Heart right ventricle (tissue), 16 donors: ENCODE data around the gene MIDN. TPM values are rescaled to one million over a fixed set of nuclear protein-coding genes. Genes with fewer than 3 reads are reported as not detected.

Source experiments
- ATAC-seq, 8 donors: fragments of 200-7000 bp; cut with Tn5 transposase; one replicate each; pipeline ENCODE4 v1.9.1; 2020; ENCODE audit warnings: mild to moderate bottlenecking in 8 of 8, moderate library complexity in 8 of 8, moderate number of reproducible peaks in 1 of 8
- DNase-seq, 2 donors: peaks; one replicate each; pipeline ENCODE4 v3.0.0-alpha.2; 2020
- H3K27ac ChIP-seq, 10 donors: fragments of 200-600 bp; sonication (generic) in 2 of 10; one replicate each; pipeline versions ENCODE4 v1.5.0 to v1.8.0; 2020 to 2022; ENCODE audit warnings: mild to moderate bottlenecking in 3 of 10
- H3K27me3 ChIP-seq, 7 donors: fragments of 200-600 bp; one replicate each; pipeline ENCODE4 v1.8.0; 2021 to 2022; ENCODE audit warnings: mild to moderate bottlenecking in 2 of 7
- H3K36me3 ChIP-seq, 9 donors: fragments of 200-600 bp; sonication (generic) in 1 of 9; one replicate each; pipeline versions ENCODE4 v1.5.0 to v1.8.0; 2020 to 2022; ENCODE audit warnings: mild to moderate bottlenecking in 2 of 9
- H3K4me1 ChIP-seq, 9 donors: fragments of 200-600 bp; sonication (generic) in 1 of 9; one replicate each; pipeline versions ENCODE4 v1.5.0 to v1.8.0; 2020 to 2022; ENCODE audit warnings: mild to moderate bottlenecking in 4 of 9
- H3K4me3 ChIP-seq, 10 donors: fragments of 200-600 bp; sonication (generic) in 2 of 10; one replicate each; pipeline versions ENCODE4 v1.5.0 to v1.8.0; 2020 to 2022; ENCODE audit warnings: mild to moderate bottlenecking in 7 of 10, moderate library complexity in 2 of 10
- H3K9me3 ChIP-seq, 11 donors: fragments of 200-600 bp in 10 of 11; sonication (generic) in 2 of 11; one replicate each; pipeline versions ENCODE4 v1.5.0 to v1.8.0; 2013 to 2022; ENCODE audit warnings: mild to moderate bottlenecking in 2 of 11, control low read depth in 1 of 11, moderate library complexity in 1 of 11
- WGBS, 2 donors: extraction: QIAGEN DNeasy Blood & Tissue Kit; methylation state at CpG; one replicate each; pipeline ENCODE4 v1.1.7; 2013; ENCODE audit warnings: inconsistent platforms in 1 of 2; 5-methylcytosine and 5-hydroxymethylcytosine counted together
- intact Hi-C, 10 donors: fragments of 100-400 bp; cut with DNase I; formaldehyde crosslinking; loops; one replicate each; pipeline versions ENCODE4 v1.11.1 to v1.14.2; 2022
- polyA plus RNA-seq, 2 donors: library from polyadenylated mRNA; stranded (reverse); fragments of 200-250 nt; gene quantifications; one replicate each; pipeline ENCODE4 v1.2.3, GENCODE V29; 2013
- total RNA-seq, 10 donors: library from RNA; stranded (reverse); fragmentation: NEBNext Ultra II Directional in 3 of 10; extraction: Animal tissue kit (Norgen Biotek cat#: 25700) in 3 of 10; gene quantifications; one replicate each; pipeline versions ENCODE4 v1.2.1 to v1.2.4, GENCODE V29; 2021 to 2023
- TF ChIP-seq, protein P1 (sequence below), 9 donors: fragments of 200-600 bp; sonication (generic) in 2 of 9; IDR thresholded peaks; one replicate each; pipeline versions ENCODE4 v1.5.0 to v1.8.0; 2021 to 2022; ENCODE audit warnings: antibody characterized with exemption in 9 of 9, mild to moderate bottlenecking in 5 of 9, moderate library complexity in 1 of 9
- donor health status: Arrhythmogenic right ventricular cardiomyopathy.
- donor health status: ischemic (EF 13 %, LVEDD 7.1; RV severe dilation, severe dysfunction).
- donor health status: healthy with polysubstance abuse.
- donor health status: DM: no; HTN: yes; CAD: no.
- donor health status: DM: no; HTN: no; CAD: no.
- donor health status: ischemic (EF 25% LVEDD 6.9; RV normal size, moderate dysfunction).
- donor health status: ischemic (EF 25% LVEDD 5.7; RV mildly dilated, moderate dysfunction).
- donor health status: healthy.
- donor health status: DM: yes; HTN: yes; CAD: no.
- donor health status: Ischemic cardiomyopathy.
- donor health status: ischemic (EF 35%, LVEDD 5.7; RV mildly dilated, moderate dysfunction).
- donor health status: nonischemic (EF 11% LVEDD 7.7; RV severe dilation, severe dysfunction).
- donor health status: DM: yes; HTN: yes; CAD: no.
- donor health status: PGD.
- donor health status: ischemic (EF 29% LVEDD 5.4; RV normal size, mild dysfunction).
- donor health status: nonischemic (EF 23%, LVEDD 6.1; RV moderate dilation, normal function).

The MIDN gene
- total and polyA plus RNA-seq, 12 donors = 22.7 to 236 (median 63.7) TPM

DNA sequence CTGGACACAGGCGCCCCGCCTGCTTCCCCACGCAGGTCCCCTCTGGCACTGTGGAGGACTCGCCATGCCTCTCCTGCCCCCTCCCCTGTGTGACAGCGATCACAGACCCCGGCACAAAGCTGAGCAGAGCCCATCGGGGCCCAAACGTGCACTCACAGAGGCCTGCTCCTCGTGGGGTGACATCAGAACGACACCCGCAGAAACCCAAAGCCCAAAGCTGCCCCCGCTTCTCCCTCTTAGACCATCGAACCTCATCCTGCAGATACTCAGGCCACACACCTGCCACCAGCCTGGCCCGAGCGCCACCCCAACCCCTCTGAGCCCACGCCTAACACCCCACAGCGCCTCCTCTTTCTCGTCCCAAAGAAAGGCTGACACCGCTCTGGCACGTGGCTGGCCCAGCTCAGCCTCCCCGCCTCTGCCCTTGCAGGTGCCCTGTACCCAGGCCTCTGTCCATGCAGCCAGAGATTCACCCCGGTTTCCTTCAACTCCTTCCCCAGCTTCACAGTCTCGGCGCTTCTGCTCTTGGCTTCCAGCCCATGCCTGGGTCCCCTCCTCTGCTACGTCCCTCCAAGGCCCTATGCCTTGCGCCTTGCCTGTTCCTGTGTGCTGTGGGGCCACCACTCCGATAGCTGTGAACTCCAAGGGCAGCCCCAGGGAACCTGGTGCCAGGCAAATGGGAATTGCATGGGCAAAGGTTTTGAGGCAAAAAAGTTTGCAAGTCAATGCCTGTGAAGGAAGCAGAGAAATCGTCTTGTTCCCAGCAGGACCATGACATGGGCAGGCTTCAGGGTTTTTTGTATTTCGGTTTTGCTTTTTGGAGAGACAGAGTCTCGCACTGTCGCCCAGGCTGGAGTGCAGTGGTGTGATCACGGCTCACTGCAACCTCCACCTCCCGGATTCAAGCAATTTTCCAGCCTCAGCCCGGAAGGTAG is 9.7 kb upstream of the MIDN start:
- Histone ChIP-seq H3K4me3 (peak overlapping the region in 9 of 10 donors; percentile 20 to 60 (median 42)), H3K27me3 (peaks cover 0 to 24% (median 0%) of the 10 kb centered on the region in 7 donors), H3K36me3 (peaks cover 0 to 9% (median 0%) of the 10 kb centered on the region in 9 donors), H3K4me1 (peaks cover 24 to 59% (median 47%) of the 10 kb centered on the region in 9 donors), H3K9me3 (no peaks in the 10 kb centered on the region), H3K27ac (peak overlapping the region in 9 of 10 donors; percentile 1 to 100 (median 99))
- no peak for ATAC-seq
- WGBS, 2 donors = 61 to 66% methylated on average over 34 of the region's 34 CpGs
- TF ChIP-seq, protein P1, sequence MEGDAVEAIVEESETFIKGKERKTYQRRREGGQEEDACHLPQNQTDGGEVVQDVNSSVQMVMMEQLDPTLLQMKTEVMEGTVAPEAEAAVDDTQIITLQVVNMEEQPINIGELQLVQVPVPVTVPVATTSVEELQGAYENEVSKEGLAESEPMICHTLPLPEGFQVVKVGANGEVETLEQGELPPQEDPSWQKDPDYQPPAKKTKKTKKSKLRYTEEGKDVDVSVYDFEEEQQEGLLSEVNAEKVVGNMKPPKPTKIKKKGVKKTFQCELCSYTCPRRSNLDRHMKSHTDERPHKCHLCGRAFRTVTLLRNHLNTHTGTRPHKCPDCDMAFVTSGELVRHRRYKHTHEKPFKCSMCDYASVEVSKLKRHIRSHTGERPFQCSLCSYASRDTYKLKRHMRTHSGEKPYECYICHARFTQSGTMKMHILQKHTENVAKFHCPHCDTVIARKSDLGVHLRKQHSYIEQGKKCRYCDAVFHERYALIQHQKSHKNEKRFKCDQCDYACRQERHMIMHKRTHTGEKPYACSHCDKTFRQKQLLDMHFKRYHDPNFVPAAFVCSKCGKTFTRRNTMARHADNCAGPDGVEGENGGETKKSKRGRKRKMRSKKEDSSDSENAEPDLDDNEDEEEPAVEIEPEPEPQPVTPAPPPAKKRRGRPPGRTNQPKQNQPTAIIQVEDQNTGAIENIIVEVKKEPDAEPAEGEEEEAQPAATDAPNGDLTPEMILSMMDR (IDR thresholded peaks at IDR 0.05) = no peak
- intact Hi-C loops = loop anchor here in 2 of 10 donors (2.0 to 10.0 kb wide), 2 partner anchors 18 to 314 kb away; partner anchors contain the start of gene ARID3A (in 1 of the 2)
- DNase-seq = no peak

- peaks cover 30 to 63% (median 54%) of the 10 kb centered on the region in 9 donors for H3K4me1 ChIP-seq
- intact Hi-C loops = loop anchor here in 2 of 10 donors (2.0 to 10.0 kb wide), 2 partner anchors 19 to 315 kb away; partner anchors contain the start of gene ARID3A (in 1 of the 2)
- H3K9me3 ChIP-seq = no peaks in the 10 kb centered on the region
- no peak for ATAC-seq
- peaks cover 0 to 13% (median 0%) of the 10 kb centered on the region in 9 donors for H3K36me3 ChIP-seq
- TF ChIP-seq, protein P1 (IDR thresholded peaks at IDR 0.05) = no peak
- 82 to 84% methylated on average over 11 of the region's 11 CpGs for WGBS, 2 donors
- H3K4me3 ChIP-seq = peak overlapping the region in 1 of 10 donors; percentile 81
- no peak for DNase-seq
- peak overlapping the region in 9 of 10 donors; percentile 76 to 100 (median 99) for H3K27ac ChIP-seq
- H3K27me3 ChIP-seq = peaks cover 0 to 24% (median 0%) of the 10 kb centered on the region in 7 donors
Observed at GRCh38 chr19:1239420-1239795, 9.0 kb upstream of the MIDN start.

DNA sequence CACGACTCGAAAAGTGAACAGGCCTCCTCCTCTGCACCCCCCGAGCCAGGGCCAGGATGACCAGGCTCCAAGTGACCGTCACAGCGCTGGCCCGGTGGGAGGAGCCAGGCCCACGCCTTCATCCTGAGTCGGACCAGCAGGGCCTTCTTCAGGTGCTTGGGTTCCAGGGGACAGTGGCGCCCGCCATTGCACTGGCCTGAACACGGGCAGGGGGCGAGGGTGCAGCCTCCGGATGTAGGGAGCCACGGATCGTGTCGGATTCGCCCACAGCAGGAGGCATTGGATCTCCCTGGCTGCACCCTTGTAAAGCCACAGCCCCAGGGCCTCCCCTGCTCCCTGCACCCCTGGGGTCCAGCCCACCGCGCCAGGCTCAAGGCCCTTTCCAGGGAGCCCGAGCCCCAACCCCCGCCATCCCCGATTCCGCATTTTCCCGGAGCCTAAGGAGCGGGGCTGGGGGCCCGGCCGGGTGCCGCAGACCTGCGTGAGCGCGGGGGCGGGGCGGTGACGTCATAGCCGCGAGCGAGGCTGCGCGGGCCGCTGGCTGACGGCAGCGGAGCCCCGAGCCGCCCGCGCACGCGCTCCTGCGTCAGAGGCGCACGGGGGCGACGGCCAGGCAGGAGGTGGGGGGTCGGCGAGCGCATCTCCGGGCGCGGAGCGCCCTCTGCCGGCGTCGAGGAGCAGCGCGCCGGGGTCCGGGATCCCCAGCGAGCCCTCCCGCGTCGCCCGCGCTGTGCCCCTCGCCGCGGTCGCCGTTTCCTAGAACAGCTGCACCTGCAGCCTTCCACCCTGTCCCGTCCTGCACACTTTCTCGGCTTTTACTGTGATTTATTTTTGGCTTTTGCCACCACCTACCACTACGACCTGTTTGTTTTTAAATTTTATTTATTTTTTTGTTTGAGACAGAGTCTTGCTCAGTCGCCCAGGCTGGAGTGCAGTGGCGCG is 8.3 kb upstream of the MIDN start:
- peak overlapping the region; percentile 68 to 100 (median 98) for H3K27ac ChIP-seq
- peaks cover 33 to 70% (median 61%) of the 10 kb centered on the region in 9 donors for H3K4me1 ChIP-seq
- no peaks in the 10 kb centered on the region for H3K9me3 ChIP-seq
- 10 to 13% methylated on average over 69 to 84 of the region's 84 CpGs for WGBS, 2 donors
- peak; percentile 85 to 92 for DNase-seq
- TF ChIP-seq, protein P1 (IDR thresholded peaks at IDR 0.05) = peak; percentile 83 to 98 (median 92)
- H3K27me3 ChIP-seq = peaks cover 0 to 24% (median 0%) of the 10 kb centered on the region in 7 donors
- peak; percentile 18 to 65 (median 40) for ATAC-seq
- peak overlapping the region in 9 of 10 donors; percentile 39 to 93 (median 88) for H3K4me3 ChIP-seq
- intact Hi-C loops = loop anchor here in 6 of 10 donors (1.0 to 10.0 kb wide), 5 partner anchors 19 to 315 kb away; partner anchors contain the start of genes ARID3A (in 3 of the 6) and GPX4 (in 1 of the 6)
- peaks cover 0 to 8% (median 0%) of the 10 kb centered on the region in 9 donors for H3K36me3 ChIP-seq
